ENCODE measurements around the gene SPACA7.

SPACA7 gene

DNA sequence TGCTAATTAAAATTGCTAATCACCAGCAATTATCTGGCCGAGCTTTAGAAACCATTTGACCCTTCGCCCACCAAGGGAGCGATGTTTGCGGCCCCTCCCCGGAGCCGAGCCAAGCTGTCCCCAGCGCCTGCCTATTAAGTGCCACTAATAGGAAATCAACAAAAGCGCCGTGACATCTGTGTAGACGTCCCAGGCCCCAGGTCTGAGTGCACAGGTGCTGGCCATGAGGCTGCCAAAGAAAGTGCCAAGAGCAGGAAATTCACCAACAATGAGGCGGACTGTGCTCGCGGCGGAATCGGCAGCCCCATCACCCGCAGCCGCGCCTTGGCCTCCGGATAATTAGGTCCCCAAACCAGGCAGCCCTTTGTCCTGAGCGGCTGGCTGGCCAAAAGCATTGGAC lies 44.5 kb upstream of the SPACA7 start:
- TF ChIP-seq CTBP1 (IDR thresholded peaks at IDR 0.05; ENCODE audit: borderline replicate concordance): no peak
- no peak for TF ChIP-seq ELF4 (IDR thresholded peaks at IDR 0.05)
- no peak for TF ChIP-seq ZNF384 (IDR thresholded peaks at IDR 0.05)
- no peak for TF ChIP-seq FOXM1 (IDR thresholded peaks at IDR 0.05; ENCODE audit: borderline replicate concordance)
- no peak for DNase-seq (ENCODE audit: extremely low spot score)
- CTCF ChIA-PET: interaction anchor here (0.6 kb wide), 1 partner anchor 850 kb away, joined by 4 read pairs; no protein-coding TSS in a partner anchor
- POLR2A ChIA-PET: no interaction called here

DNA sequence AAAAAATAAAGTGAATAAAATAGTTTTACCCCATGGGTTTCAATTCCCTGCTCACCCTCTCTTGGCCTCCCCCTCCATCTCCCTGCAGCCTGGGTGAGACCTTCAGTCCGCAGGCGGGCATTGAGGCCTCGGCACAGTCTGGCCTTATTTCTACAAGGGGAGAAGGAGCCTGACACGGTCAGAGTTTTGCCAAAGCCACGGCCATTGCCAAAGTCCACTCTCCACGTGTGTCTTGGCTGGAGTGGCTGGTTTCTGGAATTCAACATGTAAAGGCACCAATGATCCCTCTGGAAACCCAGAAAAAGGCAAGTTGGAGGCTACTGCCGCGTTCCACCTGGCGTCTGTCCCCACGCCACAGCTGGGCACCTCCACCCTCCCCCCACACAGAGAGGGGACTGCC lies 43.4 kb upstream of the SPACA7 start:
- POLR2A ChIA-PET: no interaction called here
- CTCF ChIA-PET: no interaction called here
- TF ChIP-seq, protein P1, sequence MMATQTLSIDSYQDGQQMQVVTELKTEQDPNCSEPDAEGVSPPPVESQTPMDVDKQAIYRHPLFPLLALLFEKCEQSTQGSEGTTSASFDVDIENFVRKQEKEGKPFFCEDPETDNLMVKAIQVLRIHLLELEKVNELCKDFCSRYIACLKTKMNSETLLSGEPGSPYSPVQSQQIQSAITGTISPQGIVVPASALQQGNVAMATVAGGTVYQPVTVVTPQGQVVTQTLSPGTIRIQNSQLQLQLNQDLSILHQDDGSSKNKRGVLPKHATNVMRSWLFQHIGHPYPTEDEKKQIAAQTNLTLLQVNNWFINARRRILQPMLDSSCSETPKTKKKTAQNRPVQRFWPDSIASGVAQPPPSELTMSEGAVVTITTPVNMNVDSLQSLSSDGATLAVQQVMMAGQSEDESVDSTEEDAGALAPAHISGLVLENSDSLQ (IDR thresholded peaks at IDR 0.05): no peak
- no peak for TF ChIP-seq L3MBTL2 (conservative IDR thresholded peaks at IDR 0.05)
- TF ChIP-seq FOXK2 (IDR thresholded peaks at IDR 0.05): no peak
- no peak for TF ChIP-seq CTBP1 (IDR thresholded peaks at IDR 0.05; ENCODE audit: borderline replicate concordance)
- TF ChIP-seq ELF4 (IDR thresholded peaks at IDR 0.05): no peak
- TF ChIP-seq SUZ12 (IDR thresholded peaks at IDR 0.05): no peak
- no peak for TF ChIP-seq SP1 (IDR thresholded peaks at IDR 0.05)
- TF ChIP-seq TARDBP (IDR thresholded peaks at IDR 0.05): no peak
- TF ChIP-seq ARNT (IDR thresholded peaks at IDR 0.05): no peak
- TF ChIP-seq BHLHE40 (IDR thresholded peaks at IDR 0.05; ENCODE audit: borderline replicate concordance): no peak
- TF ChIP-seq HDGF (IDR thresholded peaks at IDR 0.05; ENCODE audit: borderline replicate concordance): no peak
- TF ChIP-seq FOXM1 (IDR thresholded peaks at IDR 0.05; ENCODE audit: borderline replicate concordance): no peak
- TF ChIP-seq FOXA1 (IDR thresholded peaks at IDR 0.05): no peak
- no peak for TF ChIP-seq LEF1 (IDR thresholded peaks at IDR 0.05; ENCODE audit: borderline replicate concordance)
- TF ChIP-seq ZNF384 (IDR thresholded peaks at IDR 0.05): no peak
- no peak for TF ChIP-seq NFRKB (IDR thresholded peaks at IDR 0.05)
- no peak for DNase-seq (ENCODE audit: extremely low spot score)

DNA sequence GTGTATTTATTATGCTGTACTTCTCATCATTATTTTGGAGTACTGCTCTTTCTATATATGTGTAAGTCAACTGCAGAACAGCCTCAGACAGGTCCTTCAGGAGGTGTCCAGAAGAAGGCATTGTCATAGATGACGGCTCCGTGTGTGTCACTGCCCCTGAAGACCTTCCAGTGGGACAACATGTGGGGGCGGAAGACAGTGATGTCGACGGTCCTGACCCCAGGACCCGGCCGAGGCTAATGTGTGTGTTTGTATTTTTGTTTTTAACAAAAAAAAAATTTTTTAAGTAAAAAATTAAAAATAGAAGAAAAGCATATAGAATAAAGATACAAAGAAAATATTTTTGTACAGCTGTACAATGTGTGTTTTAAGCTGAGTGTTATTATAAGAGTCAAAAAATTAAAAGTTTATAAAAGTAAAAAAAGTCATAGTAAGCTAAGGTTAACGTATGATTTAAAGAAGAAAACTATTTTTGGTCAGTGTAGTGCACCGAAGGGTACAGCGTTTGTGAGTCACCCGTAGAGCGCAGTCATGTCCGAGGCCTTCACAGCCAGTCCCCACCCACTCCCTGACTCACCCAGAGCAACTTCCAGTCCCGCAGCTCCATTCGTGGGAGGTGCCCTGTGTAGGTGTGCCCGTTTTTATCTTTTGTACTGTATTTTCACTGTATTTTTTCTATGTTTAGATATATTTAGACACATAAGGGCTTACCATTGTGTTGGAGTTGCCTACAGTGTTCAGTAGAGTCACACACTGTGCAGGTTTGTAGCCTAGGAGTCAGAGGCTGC lies 42.2 kb upstream of the SPACA7 start:
- no peak for DNase-seq (ENCODE audit: extremely low spot score)
- ChIA-PET POLR2A (no interaction called here), CTCF (interaction anchor here (0.7 kb wide), 2 partner anchors 16 to 110 kb away, joined by 3 read pairs; no protein-coding TSS in a partner anchor)
- no peak for TF ChIP-seq ELF4 (IDR thresholded peaks at IDR 0.05)
- no peak for TF ChIP-seq LEF1 (IDR thresholded peaks at IDR 0.05; ENCODE audit: borderline replicate concordance)
- no peak for TF ChIP-seq L3MBTL2 (conservative IDR thresholded peaks at IDR 0.05)
- no peak for TF ChIP-seq SUZ12 (IDR thresholded peaks at IDR 0.05)
- TF ChIP-seq, protein P1 (IDR thresholded peaks at IDR 0.05): no peak
- TF ChIP-seq NFRKB (IDR thresholded peaks at IDR 0.05): no peak
- TF ChIP-seq TARDBP (IDR thresholded peaks at IDR 0.05): no peak
- no peak for TF ChIP-seq ARNT (IDR thresholded peaks at IDR 0.05)
- no peak for TF ChIP-seq CTBP1 (IDR thresholded peaks at IDR 0.05; ENCODE audit: borderline replicate concordance)
- TF ChIP-seq FOXA1 (IDR thresholded peaks at IDR 0.05): no peak
- no peak for TF ChIP-seq BHLHE40 (IDR thresholded peaks at IDR 0.05; ENCODE audit: borderline replicate concordance)
- no peak for TF ChIP-seq ZNF384 (IDR thresholded peaks at IDR 0.05)
- no peak for TF ChIP-seq HDGF (IDR thresholded peaks at IDR 0.05; ENCODE audit: borderline replicate concordance)

DNA sequence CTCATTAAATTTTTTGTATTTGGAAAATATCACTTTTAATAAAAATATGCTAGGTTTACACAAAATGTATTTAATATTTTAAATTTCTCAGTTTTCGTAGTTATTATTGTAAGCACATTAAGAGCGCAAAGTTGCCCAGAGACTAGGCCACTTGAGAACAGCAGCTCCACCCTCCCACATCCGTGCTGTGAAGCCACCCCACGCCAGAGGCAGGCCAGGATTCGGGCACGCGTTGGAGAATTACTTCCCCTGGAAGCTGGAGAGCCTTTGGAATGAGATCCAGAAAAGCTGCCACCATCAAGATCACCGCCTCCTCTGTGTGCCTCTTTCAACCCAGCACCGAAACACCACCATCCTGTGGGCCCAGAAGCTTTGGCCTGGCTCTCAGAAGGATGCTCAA lies 41.0 kb upstream of the SPACA7 start:
- CTCF ChIA-PET: no interaction called here
- TF ChIP-seq FOXK2 (IDR thresholded peaks at IDR 0.05) (no peak), ZNF384 (IDR thresholded peaks at IDR 0.05) (no peak), FOXA1 (IDR thresholded peaks at IDR 0.05) (no peak), ARNT (IDR thresholded peaks at IDR 0.05) (no peak), SUZ12 (IDR thresholded peaks at IDR 0.05) (no peak), SP1 (IDR thresholded peaks at IDR 0.05) (no peak), LEF1 (IDR thresholded peaks at IDR 0.05; ENCODE audit: borderline replicate concordance) (no peak), BHLHE40 (IDR thresholded peaks at IDR 0.05; ENCODE audit: borderline replicate concordance) (no peak), NFRKB (IDR thresholded peaks at IDR 0.05) (no peak), CTBP1 (IDR thresholded peaks at IDR 0.05; ENCODE audit: borderline replicate concordance) (no peak), ELF4 (IDR thresholded peaks at IDR 0.05) (no peak), L3MBTL2 (conservative IDR thresholded peaks at IDR 0.05) (no peak)
- TF ChIP-seq, protein P1 (IDR thresholded peaks at IDR 0.05): no peak
- DNase-seq (ENCODE audit: extremely low spot score): no peak
- POLR2A ChIA-PET: no interaction called here

DNA sequence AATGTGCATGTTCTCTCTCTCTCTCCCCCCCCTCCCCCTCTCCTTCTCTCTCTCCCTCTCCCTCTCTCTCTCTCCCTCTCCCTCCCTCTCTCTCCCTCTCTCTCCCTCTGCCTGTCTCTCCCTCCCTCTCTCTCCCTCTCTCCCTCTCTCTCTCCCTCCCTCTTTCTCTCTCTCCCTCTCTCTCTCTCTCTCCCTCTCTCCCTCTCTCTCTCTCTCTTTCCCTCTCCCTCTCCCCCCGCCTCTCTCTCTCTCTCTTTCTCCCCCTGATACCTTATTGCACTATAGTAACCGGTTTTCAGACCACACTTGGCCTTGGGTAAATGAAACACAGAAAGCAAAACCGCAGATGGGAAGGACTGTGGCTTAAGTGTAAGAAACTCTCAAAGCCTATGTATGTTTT lies 34.7 kb upstream of the SPACA7 start:
- ChIA-PET CTCF (no interaction called here), POLR2A (no interaction called here)
- DNase-seq (ENCODE audit: extremely low spot score): no peak
- TF ChIP-seq FOXK2 (IDR thresholded peaks at IDR 0.05): no peak
- TF ChIP-seq SP1 (IDR thresholded peaks at IDR 0.05): no peak
- no peak for TF ChIP-seq ELF4 (IDR thresholded peaks at IDR 0.05)
- TF ChIP-seq NFRKB (IDR thresholded peaks at IDR 0.05): no peak
- no peak for TF ChIP-seq ZNF384 (IDR thresholded peaks at IDR 0.05)
- no peak for TF ChIP-seq ARNT (IDR thresholded peaks at IDR 0.05)
- TF ChIP-seq, protein P1 (IDR thresholded peaks at IDR 0.05): no peak
- no peak for TF ChIP-seq TARDBP (IDR thresholded peaks at IDR 0.05)
- no peak for TF ChIP-seq CTBP1 (IDR thresholded peaks at IDR 0.05; ENCODE audit: borderline replicate concordance)
- TF ChIP-seq FOXA1 (IDR thresholded peaks at IDR 0.05): no peak
- TF ChIP-seq L3MBTL2 (conservative IDR thresholded peaks at IDR 0.05): no peak
- TF ChIP-seq BHLHE40 (IDR thresholded peaks at IDR 0.05; ENCODE audit: borderline replicate concordance): no peak
- no peak for TF ChIP-seq LEF1 (IDR thresholded peaks at IDR 0.05; ENCODE audit: borderline replicate concordance)
- TF ChIP-seq SUZ12 (IDR thresholded peaks at IDR 0.05): no peak
- no peak for TF ChIP-seq FOXM1 (IDR thresholded peaks at IDR 0.05; ENCODE audit: borderline replicate concordance)
- no peak for TF ChIP-seq HDGF (IDR thresholded peaks at IDR 0.05; ENCODE audit: borderline replicate concordance)

Data from HEK293T (cell line).